HG03565 (cell line): Measurements from ENCODE around the gene GSG1L.
"Not testable (repeated sequence)": the region's sequence is repeated elsewhere in the genome, so short reads cannot be mapped to it uniquely, and the experiment has no call there.

ENCODE experiments used
- ATAC-seq: cut with Tn5 transposase; IDR thresholded peaks from one replicate; pipeline ENCODE4 v1.9.1; 2021; ENCODE audit warnings: mild to moderate bottlenecking, moderate library complexity; ENCODE audit not compliant: unreplicated experiment

The GSG1L gene

GRCh38 chr16:27745348-27745747 is 318.2 kb downstream of the GSG1L start:
- no peak for ATAC-seq

GRCh38 chr16:27743963-27744362 is 319.6 kb downstream of the GSG1L start:
- no peak for ATAC-seq

- not testable (repeated sequence) for ATAC-seq
Observed at GRCh38 chr16:27743001-27743400, 320.5 kb downstream of the GSG1L start.

- no peak for ATAC-seq
Observed at GRCh38 chr16:27742333-27742732, 321.2 kb downstream of the GSG1L start.

GRCh38 chr16:27740496-27741201 is 322.9 kb downstream of the GSG1L start:
- no peak for ATAC-seq

GRCh38 chr16:27739606-27740357 is 323.7 kb downstream of the GSG1L start:
- ATAC-seq: no peak

GRCh38 chr16:27738596-27738995 is 324.9 kb downstream of the GSG1L start:
- no peak for ATAC-seq
